WI38 (cell line): ENCODE data around the gene SERPINA5.
"Not testable (repeated sequence)": the region's sequence is repeated elsewhere in the genome, so short reads cannot be mapped to it uniquely, and the experiment has no call there.

Source experiments
- H3K4me3 ChIP-seq: 2 replicates; pipeline ENCODE4 v1.5.1; 2011; ENCODE audit warnings: low read depth, mild to moderate bottlenecking, control low read depth, low read length
- CTCF ChIP-seq: IDR thresholded peaks from 2 replicates; pipeline ENCODE4 v1.5.1; 2012; ENCODE audit warnings: low read depth, mild to moderate bottlenecking, control low read depth, low read length

SERPINA5 gene

GRCh38 chr14:94571395-94571794 lies 9.8 kb upstream of the SERPINA5 start:
- no peak overlapping the region for H3K4me3 ChIP-seq
- no peak for TF ChIP-seq CTCF

- TF ChIP-seq CTCF = no peak
- H3K4me3 ChIP-seq = no peak overlapping the region
Observed at GRCh38 chr14:94571950-94572349, 9.3 kb upstream of the SERPINA5 start.

- TF ChIP-seq CTCF = no peak
Observed at GRCh38 chr14:94572637-94573303, 8.5 kb upstream of the SERPINA5 start.

GRCh38 chr14:94573475-94574277 lies 7.5 kb upstream of the SERPINA5 start:
- TF ChIP-seq CTCF = no peak
- H3K4me3 ChIP-seq = no peak overlapping the region

More at GRCh38 chr14:94572637-94573303, 8.5 kb upstream of the SERPINA5 start:
- no peak overlapping the region for H3K4me3 ChIP-seq

- H3K4me3 ChIP-seq = no peak overlapping the region
- no peak for TF ChIP-seq CTCF
Observed at GRCh38 chr14:94574336-94574735, 6.9 kb upstream of the SERPINA5 start.

GRCh38 chr14:94575730-94576585 lies 5.3 kb upstream of the SERPINA5 start:
- TF ChIP-seq CTCF = no peak
- H3K4me3 ChIP-seq = no peak overlapping the region

- not testable (repeated sequence) for H3K4me3 ChIP-seq
Observed at GRCh38 chr14:94577472-94577871, 3.8 kb upstream of the SERPINA5 start.
